ENCODE results near the gene MFSD11. TPM values are rescaled to one million over a fixed set of nuclear protein-coding genes. Genes with fewer than 3 reads are reported as not detected.
"Not testable (repeated sequence)": the region's sequence is repeated elsewhere in the genome, so short reads cannot be mapped to it uniquely, and the experiment has no call there.

MFSD11 gene
- total and polyA plus RNA-seq, 9 donors: 9.6 to 26.2 (median 19.6) TPM

DNA sequence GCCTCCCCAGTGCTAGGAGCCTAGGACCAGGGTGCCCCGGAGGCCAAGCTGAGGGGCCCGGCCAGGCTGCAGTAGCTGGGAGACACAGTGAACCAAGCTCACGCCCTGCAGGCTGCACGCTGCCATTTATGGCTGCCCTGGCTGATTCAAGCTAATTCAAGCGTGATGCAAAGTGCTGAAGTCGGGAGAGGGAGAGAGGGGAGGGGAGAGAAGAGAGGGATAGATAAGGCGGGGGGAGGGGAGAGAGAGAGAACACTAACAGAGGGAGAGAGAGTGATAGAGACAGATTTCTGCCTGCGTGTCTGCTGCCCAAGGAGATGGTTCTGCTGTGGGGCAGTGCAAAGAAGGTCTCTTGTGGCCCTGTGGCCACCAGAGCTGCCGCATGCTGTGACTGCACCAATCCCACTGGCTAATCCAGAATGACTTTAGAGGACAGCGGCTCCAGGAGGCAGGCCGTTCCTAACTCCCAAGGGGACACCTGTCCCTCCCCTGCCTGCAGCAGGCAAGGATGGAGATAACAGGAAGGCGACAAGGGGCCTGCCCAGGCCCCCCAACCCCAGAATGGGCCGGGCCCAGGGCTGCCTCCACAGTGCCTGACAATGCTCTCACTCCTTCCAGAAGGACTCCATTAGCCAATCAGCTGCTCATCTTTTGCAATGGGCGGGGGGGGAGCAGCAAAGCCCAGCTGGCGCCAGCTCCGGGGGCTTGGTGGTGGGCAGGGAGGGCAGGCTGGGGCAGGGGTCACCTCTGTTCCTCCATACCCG, 40.0 kb upstream of the MFSD11 start:
- Histone ChIP-seq H3K27me3 (no peaks in the 10 kb centered on the region), H3K36me3 (no peaks in the 10 kb centered on the region), H3K27ac (peak overlapping the region in 1 of 2 donors; percentile 25), H3K4me1 (ENCODE audit: insufficient read depth) (peaks cover 45% of the 10 kb centered on the region), H3K4me3 (no peak overlapping the region), H3K9me3 (no peaks in the 10 kb centered on the region)
- TF ChIP-seq EP300 (IDR thresholded peaks at IDR 0.05): no peak
- peak in 1 of 5 donors; percentile 59 for DNase-seq
- 37 to 42% (median 40%) methylated on average over 17 of the region's 17 CpGs for WGBS, 3 donors
- intact Hi-C loops (cut with DNase I): no loop called here

- H3K4me3 ChIP-seq; H3K27me3 ChIP-seq; H3K27ac ChIP-seq; H3K36me3 ChIP-seq; intact Hi-C loops (cut with DNase I); DNase-seq; H3K9me3 ChIP-seq: not testable (repeated sequence)
- H3K4me1 ChIP-seq (ENCODE audit: insufficient read depth): peaks cover 44% of the 10 kb centered on the region
- 82 to 91% (median 86%) methylated on average over 7 of the region's 7 CpGs for WGBS, 3 donors
Measured at GRCh38 chr17:76698466-76698977, 39.4 kb upstream of the MFSD11 start.

DNA sequence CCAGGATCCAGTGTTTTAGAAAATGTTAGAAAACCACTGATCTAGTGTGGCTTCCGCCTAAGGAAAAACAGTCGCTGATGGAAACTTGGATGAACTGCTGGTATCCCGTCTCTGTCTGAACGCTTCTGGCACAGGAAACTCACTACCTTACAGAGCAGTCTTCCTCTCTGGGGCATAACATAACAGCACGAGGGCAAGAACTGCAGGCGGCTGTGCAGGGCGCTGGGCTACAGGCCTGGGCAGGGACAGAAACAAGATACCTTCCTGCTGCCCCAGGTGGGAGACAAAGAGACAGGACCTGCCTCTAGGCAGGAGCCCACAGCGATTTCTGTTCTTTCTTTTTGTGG, 37.7 kb upstream of the MFSD11 start:
- DNase-seq: no peak
- peaks cover 37% of the 10 kb centered on the region for H3K4me1 ChIP-seq (ENCODE audit: insufficient read depth)
- peak overlapping the region; percentile 22 for H3K4me3 ChIP-seq
- H3K27ac ChIP-seq: peak overlapping the region; percentile 78 to 84
- H3K27me3 ChIP-seq: no peaks in the 10 kb centered on the region
- intact Hi-C loops (cut with DNase I): loop anchor here in 1 of 4 donors (10.0 kb wide), 1 partner anchor 165 kb away; the partner anchor contains the start of gene CYGB
- 27 to 43% (median 42%) methylated on average over 8 of the region's 8 CpGs for WGBS, 3 donors
- H3K9me3 ChIP-seq: no peaks in the 10 kb centered on the region
- TF ChIP-seq EP300 (IDR thresholded peaks at IDR 0.05) (no peak), POLR2A (IDR thresholded peaks at IDR 0.05) (no peak), CTCF (IDR thresholded peaks at IDR 0.05) (no peak)
- H3K36me3 ChIP-seq: no peaks in the 10 kb centered on the region

DNA sequence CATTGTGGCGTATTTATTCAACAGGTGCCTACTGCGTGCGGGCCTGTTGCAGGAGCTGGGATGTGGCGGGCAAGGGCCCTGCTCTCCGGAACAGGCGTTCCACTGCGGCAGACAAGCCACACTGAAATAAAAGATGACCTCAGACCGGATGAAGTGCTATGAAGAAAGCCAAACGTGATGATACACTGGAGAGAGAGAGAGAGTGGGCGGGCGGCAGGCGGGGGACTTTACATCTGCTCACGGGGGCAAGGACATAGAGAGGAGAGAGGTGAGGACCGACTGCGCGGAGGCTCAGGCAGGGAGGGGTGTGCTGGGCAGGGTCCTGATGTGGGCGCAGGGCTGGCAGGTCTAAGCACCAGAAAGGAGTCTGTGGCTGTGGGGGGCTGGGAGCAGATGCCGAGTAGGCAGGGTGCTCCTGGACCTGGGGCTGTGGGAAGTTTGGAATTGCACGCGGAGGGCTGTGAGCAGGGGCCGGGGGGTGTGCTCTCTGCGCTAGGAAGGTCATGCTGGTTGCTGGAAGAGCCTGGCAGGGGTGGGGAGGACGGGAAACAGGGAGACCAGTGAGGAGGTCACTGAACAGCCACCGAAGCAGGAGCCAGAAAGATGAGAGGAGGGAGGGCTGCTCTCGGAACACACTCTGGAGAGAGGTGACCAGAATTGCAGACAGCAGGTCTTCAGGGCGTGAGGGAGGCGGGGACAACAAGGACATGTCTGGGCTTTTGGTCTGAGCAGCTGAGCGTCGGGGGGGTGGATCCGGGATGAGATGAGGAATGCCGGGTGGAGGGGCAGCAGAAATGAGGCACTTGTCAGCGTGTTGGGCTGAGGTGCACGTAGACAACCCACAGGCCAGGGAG, 37.1 kb upstream of the MFSD11 start:
- Histone ChIP-seq H3K27ac (peak overlapping the region; percentile 78 to 84), H3K36me3 (no peaks in the 10 kb centered on the region), H3K9me3 (no peaks in the 10 kb centered on the region), H3K4me3 (peak overlapping the region; percentile 22), H3K4me1 (ENCODE audit: insufficient read depth) (peaks cover 37% of the 10 kb centered on the region), H3K27me3 (no peaks in the 10 kb centered on the region)
- TF ChIP-seq CTCF (IDR thresholded peaks at IDR 0.05): no peak
- peak; percentile 27 for TF ChIP-seq POLR2A (IDR thresholded peaks at IDR 0.05)
- intact Hi-C loops (cut with DNase I): loop anchor here in 1 of 4 donors (10.0 kb wide), 1 partner anchor 166 kb away; the partner anchor contains the start of gene CYGB
- WGBS, 3 donors: 9 to 11% (median 10%) methylated on average over 33 of the region's 33 CpGs
- peak; percentile 64 to 78 (median 73) for DNase-seq

GRCh38 chr17:76701471-76701967, 36.4 kb upstream of the MFSD11 start:
- no peaks in the 10 kb centered on the region for H3K27me3 ChIP-seq
- 23 to 37% (median 23%) methylated on average over 11 of the region's 11 CpGs for WGBS, 3 donors
- H3K4me3 ChIP-seq: peak overlapping the region; percentile 22
- H3K27ac ChIP-seq: peak overlapping the region; percentile 78 to 84
- TF ChIP-seq POLR2A (IDR thresholded peaks at IDR 0.05): no peak
- no peak for TF ChIP-seq CTCF (IDR thresholded peaks at IDR 0.05)
- no peak for TF ChIP-seq EP300 (IDR thresholded peaks at IDR 0.05)
- peak in 1 of 5 donors; percentile 53 for DNase-seq
- no peaks in the 10 kb centered on the region for H3K36me3 ChIP-seq
- no peaks in the 10 kb centered on the region for H3K9me3 ChIP-seq
- intact Hi-C loops (cut with DNase I): loop anchor here in 1 of 4 donors (10.0 kb wide), 1 partner anchor 167 kb away; the partner anchor contains the start of gene CYGB
- H3K4me1 ChIP-seq (ENCODE audit: insufficient read depth): peaks cover 37% of the 10 kb centered on the region
